ENCODE measurements around the gene KCND3.

The KCND3 gene

GRCh38 chr1:111734856-111735255, 254.6 kb downstream of the KCND3 start:
- Histone ChIP-seq H3K36me3 (ENCODE audit: control insufficient read depth, insufficient read depth, low read length) (peaks cover 16% of the 10 kb centered on the region; the same call in 1 of the 2 replicates), H3K9me3 (ENCODE audit: control insufficient read depth, insufficient read depth, low read length) (no peaks in the 10 kb centered on the region), H3K27ac (ENCODE audit: low read depth, low read length) (no peak overlapping the region), H3K27me3 (ENCODE audit: control insufficient read depth, insufficient read depth, low read length) (no peaks in the 10 kb centered on the region), H3K9ac (ENCODE audit: low read depth, low read length) (no peak overlapping the region), H3K4me1 (ENCODE audit: control insufficient read depth, insufficient read depth, low read length) (peaks cover 36% of the 10 kb centered on the region), H3K4me3 (ENCODE audit: low read depth, low read length) (no peak overlapping the region)

GRCh38 chr1:111734426-111734825, 255.0 kb downstream of the KCND3 start:
- no peak overlapping the region for H3K27ac ChIP-seq (ENCODE audit: low read depth, low read length)
- no peak overlapping the region for H3K9ac ChIP-seq (ENCODE audit: low read depth, low read length)
- H3K27me3 ChIP-seq (ENCODE audit: control insufficient read depth, insufficient read depth, low read length) = no peaks in the 10 kb centered on the region
- H3K36me3 ChIP-seq (ENCODE audit: control insufficient read depth, insufficient read depth, low read length) = peaks cover 16% of the 10 kb centered on the region; the same call in 1 of the 2 replicates
- no peaks in the 10 kb centered on the region for H3K9me3 ChIP-seq (ENCODE audit: control insufficient read depth, insufficient read depth, low read length)
- peaks cover 35% of the 10 kb centered on the region for H3K4me1 ChIP-seq (ENCODE audit: control insufficient read depth, insufficient read depth, low read length)
- H3K4me3 ChIP-seq (ENCODE audit: low read depth, low read length) = no peak overlapping the region

GRCh38 chr1:111733992-111734341, 255.5 kb downstream of the KCND3 start:
- Histone ChIP-seq H3K4me3 (ENCODE audit: low read depth, low read length) (no peak overlapping the region), H3K9me3 (ENCODE audit: control insufficient read depth, insufficient read depth, low read length) (no peaks in the 10 kb centered on the region), H3K9ac (ENCODE audit: low read depth, low read length) (no peak overlapping the region), H3K4me1 (ENCODE audit: control insufficient read depth, insufficient read depth, low read length) (peaks cover 35% of the 10 kb centered on the region), H3K36me3 (ENCODE audit: control insufficient read depth, insufficient read depth, low read length) (peaks cover 16% of the 10 kb centered on the region; the same call in 1 of the 2 replicates), H3K27ac (ENCODE audit: low read depth, low read length) (no peak overlapping the region), H3K27me3 (ENCODE audit: control insufficient read depth, insufficient read depth, low read length) (no peaks in the 10 kb centered on the region)

GRCh38 chr1:111733183-111733991, 256.1 kb downstream of the KCND3 start:
- Histone ChIP-seq H3K4me1 (ENCODE audit: control insufficient read depth, insufficient read depth, low read length) (peaks cover 35% of the 10 kb centered on the region), H3K9me3 (ENCODE audit: control insufficient read depth, insufficient read depth, low read length) (no peaks in the 10 kb centered on the region), H3K9ac (ENCODE audit: low read depth, low read length) (no peak overlapping the region), H3K27ac (ENCODE audit: low read depth, low read length) (no peak overlapping the region), H3K36me3 (ENCODE audit: control insufficient read depth, insufficient read depth, low read length) (peaks cover 16% of the 10 kb centered on the region; the same call in 1 of the 2 replicates), H3K4me3 (ENCODE audit: low read depth, low read length) (no peak overlapping the region), H3K27me3 (ENCODE audit: control insufficient read depth, insufficient read depth, low read length) (no peaks in the 10 kb centered on the region)

GRCh38 chr1:111732718-111733117, 256.8 kb downstream of the KCND3 start:
- Histone ChIP-seq H3K27ac (ENCODE audit: low read depth, low read length) (no peak overlapping the region), H3K27me3 (ENCODE audit: control insufficient read depth, insufficient read depth, low read length) (no peaks in the 10 kb centered on the region), H3K36me3 (ENCODE audit: control insufficient read depth, insufficient read depth, low read length) (peaks cover 16% of the 10 kb centered on the region; the same call in 1 of the 2 replicates), H3K9ac (ENCODE audit: low read depth, low read length) (no peak overlapping the region), H3K4me1 (ENCODE audit: control insufficient read depth, insufficient read depth, low read length) (peaks cover 31% of the 10 kb centered on the region), H3K4me3 (ENCODE audit: low read depth, low read length) (no peak overlapping the region), H3K9me3 (ENCODE audit: control insufficient read depth, insufficient read depth, low read length) (no peaks in the 10 kb centered on the region)

- Histone ChIP-seq H3K9ac (ENCODE audit: low read depth, low read length) (no peak overlapping the region), H3K4me1 (ENCODE audit: control insufficient read depth, insufficient read depth, low read length) (peaks cover 23% of the 10 kb centered on the region), H3K9me3 (ENCODE audit: control insufficient read depth, insufficient read depth, low read length) (no peaks in the 10 kb centered on the region), H3K27ac (ENCODE audit: low read depth, low read length) (no peak overlapping the region), H3K36me3 (ENCODE audit: control insufficient read depth, insufficient read depth, low read length) (peaks cover 23% of the 10 kb centered on the region), H3K4me3 (ENCODE audit: low read depth, low read length) (no peak overlapping the region), H3K27me3 (ENCODE audit: control insufficient read depth, insufficient read depth, low read length) (no peaks in the 10 kb centered on the region)
These were observed 257.5 kb downstream of the KCND3 start for GRCh38 chr1:111731956-111732355.

- Histone ChIP-seq H3K36me3 (ENCODE audit: control insufficient read depth, insufficient read depth, low read length) (peaks cover 23% of the 10 kb centered on the region), H3K9ac (ENCODE audit: low read depth, low read length) (no peak overlapping the region), H3K9me3 (ENCODE audit: control insufficient read depth, insufficient read depth, low read length) (no peaks in the 10 kb centered on the region), H3K27me3 (ENCODE audit: control insufficient read depth, insufficient read depth, low read length) (no peaks in the 10 kb centered on the region), H3K27ac (ENCODE audit: low read depth, low read length) (no peak overlapping the region), H3K4me1 (ENCODE audit: control insufficient read depth, insufficient read depth, low read length) (peaks cover 11% of the 10 kb centered on the region), H3K4me3 (ENCODE audit: low read depth, low read length) (no peak overlapping the region)
These were observed 258.8 kb downstream of the KCND3 start for GRCh38 chr1:111730706-111731105.

GRCh38 chr1:111729946-111730681, 259.4 kb downstream of the KCND3 start:
- Histone ChIP-seq H3K9me3 (ENCODE audit: control insufficient read depth, insufficient read depth, low read length) (no peaks in the 10 kb centered on the region), H3K4me1 (ENCODE audit: control insufficient read depth, insufficient read depth, low read length) (peaks cover 9% of the 10 kb centered on the region; the same call in 1 of the 2 replicates), H3K36me3 (ENCODE audit: control insufficient read depth, insufficient read depth, low read length) (peaks cover 18% of the 10 kb centered on the region), H3K27me3 (ENCODE audit: control insufficient read depth, insufficient read depth, low read length) (no peaks in the 10 kb centered on the region), H3K27ac (ENCODE audit: low read depth, low read length) (no peak overlapping the region), H3K9ac (ENCODE audit: low read depth, low read length) (no peak overlapping the region), H3K4me3 (ENCODE audit: low read depth, low read length) (no peak overlapping the region)

GRCh38 chr1:111729271-111729921, 260.1 kb downstream of the KCND3 start:
- Histone ChIP-seq H3K9me3 (ENCODE audit: control insufficient read depth, insufficient read depth, low read length) (no peaks in the 10 kb centered on the region), H3K4me3 (ENCODE audit: low read depth, low read length) (no peak overlapping the region), H3K4me1 (ENCODE audit: control insufficient read depth, insufficient read depth, low read length) (peaks cover 11% of the 10 kb centered on the region; the same call in 1 of the 2 replicates), H3K36me3 (ENCODE audit: control insufficient read depth, insufficient read depth, low read length) (peaks cover 16% of the 10 kb centered on the region), H3K27ac (ENCODE audit: low read depth, low read length) (no peak overlapping the region), H3K27me3 (ENCODE audit: control insufficient read depth, insufficient read depth, low read length) (no peaks in the 10 kb centered on the region), H3K9ac (ENCODE audit: low read depth, low read length) (no peak overlapping the region)

GRCh38 chr1:111727056-111727455, 262.4 kb downstream of the KCND3 start:
- H3K4me1 ChIP-seq (ENCODE audit: control insufficient read depth, insufficient read depth, low read length) = peaks cover 11% of the 10 kb centered on the region; the same call in 1 of the 2 replicates
- H3K27me3 ChIP-seq (ENCODE audit: control insufficient read depth, insufficient read depth, low read length) = no peaks in the 10 kb centered on the region
- H3K27ac ChIP-seq (ENCODE audit: low read depth, low read length) = no peak overlapping the region
- H3K4me3 ChIP-seq (ENCODE audit: low read depth, low read length) = no peak overlapping the region
- H3K36me3 ChIP-seq (ENCODE audit: control insufficient read depth, insufficient read depth, low read length) = peaks cover 11% of the 10 kb centered on the region; the same call in 1 of the 2 replicates
- no peaks in the 10 kb centered on the region for H3K9me3 ChIP-seq (ENCODE audit: control insufficient read depth, insufficient read depth, low read length)
- no peak overlapping the region for H3K9ac ChIP-seq (ENCODE audit: low read depth, low read length)

Data from HUES48 (cell line).